Nephron (organoid): ENCODE measurements around the gene BRMS1L.
"Not testable (repeated sequence)": the region's sequence is repeated elsewhere in the genome, so short reads cannot be mapped to it uniquely, and the experiment has no call there.

Source experiments
- H3K27ac Mint-ChIP-seq, 3 experiments: 2 replicates each; pipeline ENCODE4 v1.8.0; 2020; ENCODE audit warnings: mixed read lengths in 3 of 3, mild to moderate bottlenecking in 2 of 3, moderate library complexity in 1 of 3
- H3K27me3 Mint-ChIP-seq: 2 replicates; pipeline ENCODE4 v1.8.0; 2021; ENCODE audit warnings: low read depth, mild to moderate bottlenecking, moderate library complexity, mixed read lengths
- H3K36me3 Mint-ChIP-seq: 2 replicates; pipeline ENCODE4 v1.8.0; 2020; ENCODE audit warnings: low read depth, mixed read lengths
- H3K4me1 Mint-ChIP-seq: 2 replicates; pipeline ENCODE4 v1.8.0; 2020; ENCODE audit warnings: mixed read lengths
- H3K4me3 Mint-ChIP-seq, 3 experiments: 2 replicates each; pipeline ENCODE4 v1.8.0; 2020; ENCODE audit warnings: mild to moderate bottlenecking in 3 of 3, mixed read lengths in 3 of 3, moderate library complexity in 2 of 3
- H3K9me3 Mint-ChIP-seq: 2 replicates; pipeline ENCODE4 v1.8.0; 2020; ENCODE audit warnings: mixed read lengths
- TF ChIP-seq, protein P1 (sequence below), 3 experiments: fragments of 200-600 bp; sonication (generic); IDR thresholded peaks; one replicate each; pipeline ENCODE4 v1.5.0; 2021; ENCODE audit warnings: antibody characterized with exemption in 3 of 3; ENCODE audit not compliant: unreplicated experiment in 3 of 3

Gene BRMS1L

DNA sequence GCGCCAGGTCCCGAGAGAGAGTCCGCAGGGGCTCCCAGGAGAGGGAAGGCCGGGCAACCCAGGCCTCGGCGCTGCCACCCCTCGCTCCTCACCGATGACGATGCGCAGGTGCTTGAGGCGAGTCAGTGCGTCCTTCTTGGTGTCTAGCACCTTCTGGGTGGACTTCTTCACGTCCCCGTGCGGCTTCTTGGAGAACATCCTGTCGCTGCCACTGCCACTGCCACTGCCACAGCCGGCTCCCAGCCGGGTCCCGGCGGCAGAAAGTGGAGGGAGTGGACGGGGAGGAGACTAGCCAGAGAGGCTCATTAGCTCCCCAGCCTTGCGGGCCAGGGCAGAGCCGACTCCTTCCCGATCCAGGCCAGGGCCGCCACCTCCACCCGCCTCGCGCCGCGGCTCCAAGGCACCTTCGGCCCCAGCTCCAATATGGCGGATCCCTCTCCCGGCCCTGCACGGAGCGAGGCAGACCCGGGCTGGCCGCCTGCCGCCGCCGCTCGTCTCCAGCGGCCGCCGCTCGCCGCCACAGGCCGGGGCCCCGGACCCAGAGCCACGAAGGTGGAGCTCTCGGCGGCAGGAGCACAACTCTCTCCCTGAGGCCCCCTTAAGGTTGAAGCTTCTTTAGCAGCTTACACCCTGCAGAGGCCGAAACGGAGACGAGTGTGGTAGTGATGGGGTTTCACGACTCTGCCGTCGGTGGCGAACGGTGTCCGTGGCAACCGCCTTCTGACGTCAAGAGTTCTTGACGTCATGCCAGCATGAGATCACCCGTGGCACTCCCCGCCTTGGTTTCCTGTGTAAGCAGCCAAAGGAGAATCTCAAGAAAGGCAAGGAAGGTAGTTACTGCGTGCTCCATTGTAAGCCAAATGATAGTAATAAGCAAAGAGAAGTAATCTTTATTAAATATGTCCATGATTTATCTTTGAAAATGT is 17.2 kb upstream of the BRMS1L start, which contains the start of gene RALGAPA1:
RALGAPA1 (minus strand) TSS at position 658 of the 926 bp plus-strand sequence; CDS start at position 198, 460 bp downstream.
- Mint-ChIP-seq H3K4me1 (peaks cover 21% of the 10 kb centered on the region), H3K27ac (peak within 1 kb of the TSS; percentile 71 to 96 (median 83)), H3K4me3 (peak within 1 kb of the TSS; percentile 96 to 99 (median 98))
- H3K36me3 Mint-ChIP-seq, H3K9me3 Mint-ChIP-seq, H3K27me3 Mint-ChIP-seq: not testable (repeated sequence)
- TF ChIP-seq, protein P1, sequence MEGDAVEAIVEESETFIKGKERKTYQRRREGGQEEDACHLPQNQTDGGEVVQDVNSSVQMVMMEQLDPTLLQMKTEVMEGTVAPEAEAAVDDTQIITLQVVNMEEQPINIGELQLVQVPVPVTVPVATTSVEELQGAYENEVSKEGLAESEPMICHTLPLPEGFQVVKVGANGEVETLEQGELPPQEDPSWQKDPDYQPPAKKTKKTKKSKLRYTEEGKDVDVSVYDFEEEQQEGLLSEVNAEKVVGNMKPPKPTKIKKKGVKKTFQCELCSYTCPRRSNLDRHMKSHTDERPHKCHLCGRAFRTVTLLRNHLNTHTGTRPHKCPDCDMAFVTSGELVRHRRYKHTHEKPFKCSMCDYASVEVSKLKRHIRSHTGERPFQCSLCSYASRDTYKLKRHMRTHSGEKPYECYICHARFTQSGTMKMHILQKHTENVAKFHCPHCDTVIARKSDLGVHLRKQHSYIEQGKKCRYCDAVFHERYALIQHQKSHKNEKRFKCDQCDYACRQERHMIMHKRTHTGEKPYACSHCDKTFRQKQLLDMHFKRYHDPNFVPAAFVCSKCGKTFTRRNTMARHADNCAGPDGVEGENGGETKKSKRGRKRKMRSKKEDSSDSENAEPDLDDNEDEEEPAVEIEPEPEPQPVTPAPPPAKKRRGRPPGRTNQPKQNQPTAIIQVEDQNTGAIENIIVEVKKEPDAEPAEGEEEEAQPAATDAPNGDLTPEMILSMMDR (IDR thresholded peaks at IDR 0.05; ENCODE audit: unreplicated experiment in 3 of 3), result peak; percentile 40 to 41 (median 41)

DNA sequence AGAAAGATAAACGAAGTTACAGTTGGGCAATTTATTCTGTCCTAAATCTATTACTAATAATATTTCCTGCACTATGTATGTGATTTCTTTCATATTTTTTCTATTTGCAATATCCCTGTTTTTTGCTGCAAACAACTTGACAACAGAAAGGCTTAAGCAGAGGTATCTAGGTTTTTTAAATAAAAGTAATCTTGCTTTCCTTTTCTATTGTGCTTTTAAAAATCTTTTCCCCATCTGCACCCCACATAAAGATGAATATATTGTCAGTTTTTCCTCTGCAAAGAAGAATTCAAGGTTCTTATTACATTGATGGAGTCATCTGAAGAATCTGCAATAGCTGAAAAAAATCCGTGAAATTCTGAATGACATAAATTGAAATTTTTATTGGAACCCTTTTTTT is 16.5 kb upstream of the BRMS1L start:
- Mint-ChIP-seq H3K27me3 (no peaks in the 10 kb centered on the region), H3K4me1 (peaks cover 21% of the 10 kb centered on the region), H3K36me3 (peaks cover 3% of the 10 kb centered on the region), H3K27ac (peak overlapping the region; percentile 56 to 92 (median 83)), H3K4me3 (peak overlapping the region; percentile 83 to 99 (median 85)), H3K9me3 (peaks cover 3% of the 10 kb centered on the region)
- TF ChIP-seq, protein P1 (IDR thresholded peaks at IDR 0.05; ENCODE audit: unreplicated experiment in 3 of 3), result no peak

DNA sequence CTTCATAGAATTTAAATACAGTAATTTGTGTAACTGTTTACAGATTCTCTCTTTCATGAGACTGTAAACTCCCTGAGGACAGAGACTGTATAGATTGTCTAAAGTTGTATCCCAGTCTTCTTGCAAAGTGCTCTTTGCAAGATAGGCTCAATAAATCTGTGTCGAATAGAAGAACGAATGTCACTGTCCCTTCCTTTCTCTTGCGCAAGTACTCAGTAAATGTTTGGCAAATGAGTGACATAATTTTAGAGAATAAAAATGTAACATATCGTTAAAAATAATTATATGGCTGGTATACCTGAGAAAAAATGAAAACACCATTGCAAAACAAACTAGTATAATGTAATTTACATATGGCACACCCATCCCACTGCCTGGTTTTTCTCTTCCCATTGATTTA is 15.2 kb upstream of the BRMS1L start:
- TF ChIP-seq, protein P1 (IDR thresholded peaks at IDR 0.05; ENCODE audit: unreplicated experiment in 3 of 3), result no peak
- H3K36me3 Mint-ChIP-seq, result no peaks in the 10 kb centered on the region
- H3K27me3 Mint-ChIP-seq, result no peaks in the 10 kb centered on the region
- no peak overlapping the region for H3K27ac Mint-ChIP-seq
- peak overlapping the region in 2 of 3 experiments; percentile 32 to 60 for H3K4me3 Mint-ChIP-seq
- peaks cover 21% of the 10 kb centered on the region for H3K4me1 Mint-ChIP-seq
- H3K9me3 Mint-ChIP-seq, result peaks cover 3% of the 10 kb centered on the region

DNA sequence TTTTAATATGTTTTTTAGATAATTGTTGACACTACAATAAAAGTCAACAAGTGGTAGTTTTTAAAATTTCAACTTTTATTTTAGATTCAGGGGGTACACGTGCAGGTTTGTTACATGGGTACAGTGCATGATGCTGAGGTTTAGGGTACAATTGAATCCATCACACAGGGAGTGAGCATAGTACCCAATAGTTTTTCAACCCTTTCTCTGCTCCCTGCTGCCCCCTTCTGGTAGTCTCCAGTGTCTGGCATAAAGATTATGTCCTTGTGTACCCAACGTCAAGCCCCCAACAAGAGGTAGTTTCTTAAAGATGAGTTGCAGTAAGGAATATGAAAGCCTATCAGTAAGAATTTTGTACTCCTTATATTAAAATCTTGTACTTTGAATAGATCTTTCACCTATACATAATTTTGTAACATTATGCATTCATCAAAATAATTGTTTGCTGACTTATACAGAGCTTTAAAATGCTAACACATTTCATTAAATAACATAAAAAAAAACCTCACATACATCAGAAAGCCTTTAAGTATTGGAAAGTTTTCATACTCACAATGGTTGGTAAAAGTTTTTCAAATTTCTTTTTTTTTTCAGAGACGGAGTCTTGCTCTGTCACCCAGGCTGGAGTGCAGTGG is 11.7 kb upstream of the BRMS1L start:
- H3K9me3 Mint-ChIP-seq, result peaks cover 3% of the 10 kb centered on the region
- no peak overlapping the region for H3K4me3 Mint-ChIP-seq
- no peaks in the 10 kb centered on the region for H3K36me3 Mint-ChIP-seq
- H3K27me3 Mint-ChIP-seq, result no peaks in the 10 kb centered on the region
- no peak overlapping the region for H3K27ac Mint-ChIP-seq
- TF ChIP-seq, protein P1 (IDR thresholded peaks at IDR 0.05; ENCODE audit: unreplicated experiment in 3 of 3), result peak; percentile 27 to 53 (median 30)
- no peaks in the 10 kb centered on the region for H3K4me1 Mint-ChIP-seq

DNA sequence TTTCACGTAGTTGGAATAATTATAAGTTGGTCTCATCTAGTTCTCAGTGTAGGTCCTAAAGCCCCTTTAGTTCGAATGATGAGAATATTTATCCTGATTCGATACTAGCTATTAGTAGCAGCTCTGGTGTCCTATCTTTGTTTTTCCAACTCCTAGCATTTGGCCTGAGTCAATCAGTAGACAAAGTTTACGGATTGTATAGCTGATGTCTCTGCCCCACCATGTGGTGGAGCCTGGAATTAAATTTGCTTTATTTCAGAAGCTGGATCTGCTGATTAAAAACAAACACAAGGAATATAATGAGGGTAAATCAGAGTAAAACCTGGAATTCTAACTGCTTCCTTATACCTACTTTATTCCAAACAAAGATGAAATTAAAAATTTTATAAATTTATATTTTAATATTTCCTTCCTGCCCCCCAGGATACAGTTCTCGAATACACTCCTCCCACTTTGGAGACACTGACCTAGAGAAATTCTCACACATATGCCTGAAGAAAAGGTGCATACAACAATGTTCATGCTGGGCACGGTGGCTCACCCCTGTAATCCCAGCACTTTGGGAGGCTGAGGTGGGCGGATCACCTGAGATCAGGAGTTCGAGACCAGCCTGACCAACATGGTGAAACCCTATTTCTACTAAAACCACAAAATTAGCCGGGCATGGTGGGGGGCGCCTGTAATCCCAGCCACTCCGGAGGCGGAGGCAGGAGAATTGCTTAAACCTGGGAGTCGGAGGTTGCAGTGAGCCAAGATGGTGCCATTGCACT is 7.6 kb upstream of the BRMS1L start:
- TF ChIP-seq, protein P1 (IDR thresholded peaks at IDR 0.05; ENCODE audit: unreplicated experiment in 3 of 3), result peak; percentile 59 to 65 (median 60)
- H3K27ac Mint-ChIP-seq, result no peak overlapping the region
- no peak overlapping the region for H3K4me3 Mint-ChIP-seq
- no peaks in the 10 kb centered on the region for H3K27me3 Mint-ChIP-seq
- H3K9me3 Mint-ChIP-seq, result no peaks in the 10 kb centered on the region
- H3K36me3 Mint-ChIP-seq, result no peaks in the 10 kb centered on the region
- H3K4me1 Mint-ChIP-seq, result no peaks in the 10 kb centered on the region
